HUDEP-2 (cell line): Measurements from ENCODE around the gene WNK2.
"Not testable (repeated sequence)": the region's sequence is repeated elsewhere in the genome, so short reads cannot be mapped to it uniquely, and the experiment has no call there.

ENCODE experiments used
- DNase-seq, 76 experiments: peaks; one replicate each; lab custom pipeline; 2025; ENCODE audit not compliant: unreplicated experiment in 76 of 76; lab: John Stamatoyannopoulos, UW

The WNK2 gene

GRCh38 chr9:93355827-93356226, 171.9 kb downstream of the WNK2 start:
- DNase-seq = no peak

GRCh38 chr9:93357649-93358048, 173.7 kb downstream of the WNK2 start:
- DNase-seq = no peak

- not testable (repeated sequence) for DNase-seq
Observed at GRCh38 chr9:93359907-93360306, 176.0 kb downstream of the WNK2 start.

- DNase-seq = no peak
Observed at GRCh38 chr9:93361995-93362394, 178.1 kb downstream of the WNK2 start.

- DNase-seq = no peak
Observed at GRCh38 chr9:93364734-93365426, 180.9 kb downstream of the WNK2 start.

GRCh38 chr9:93365427-93366118, 181.6 kb downstream of the WNK2 start:
- DNase-seq = no peak

- no peak for DNase-seq
Observed at GRCh38 chr9:93366119-93366447, 182.1 kb downstream of the WNK2 start.

- DNase-seq = not testable (repeated sequence)
Observed at GRCh38 chr9:93366486-93366885, 182.5 kb downstream of the WNK2 start.

- no peak for DNase-seq
Observed at GRCh38 chr9:93368437-93368836, 184.5 kb downstream of the WNK2 start.

GRCh38 chr9:93369686-93370085, 185.7 kb downstream of the WNK2 start:
- DNase-seq = no peak
